ENCODE measurements around the gene TULP1. TPM values are rescaled to one million over a fixed set of nuclear protein-coding genes. Genes with fewer than 3 reads are reported as not detected.

Gene TULP1
- total RNA-seq, 6 experiments from 2014 or later = not detected

DNA sequence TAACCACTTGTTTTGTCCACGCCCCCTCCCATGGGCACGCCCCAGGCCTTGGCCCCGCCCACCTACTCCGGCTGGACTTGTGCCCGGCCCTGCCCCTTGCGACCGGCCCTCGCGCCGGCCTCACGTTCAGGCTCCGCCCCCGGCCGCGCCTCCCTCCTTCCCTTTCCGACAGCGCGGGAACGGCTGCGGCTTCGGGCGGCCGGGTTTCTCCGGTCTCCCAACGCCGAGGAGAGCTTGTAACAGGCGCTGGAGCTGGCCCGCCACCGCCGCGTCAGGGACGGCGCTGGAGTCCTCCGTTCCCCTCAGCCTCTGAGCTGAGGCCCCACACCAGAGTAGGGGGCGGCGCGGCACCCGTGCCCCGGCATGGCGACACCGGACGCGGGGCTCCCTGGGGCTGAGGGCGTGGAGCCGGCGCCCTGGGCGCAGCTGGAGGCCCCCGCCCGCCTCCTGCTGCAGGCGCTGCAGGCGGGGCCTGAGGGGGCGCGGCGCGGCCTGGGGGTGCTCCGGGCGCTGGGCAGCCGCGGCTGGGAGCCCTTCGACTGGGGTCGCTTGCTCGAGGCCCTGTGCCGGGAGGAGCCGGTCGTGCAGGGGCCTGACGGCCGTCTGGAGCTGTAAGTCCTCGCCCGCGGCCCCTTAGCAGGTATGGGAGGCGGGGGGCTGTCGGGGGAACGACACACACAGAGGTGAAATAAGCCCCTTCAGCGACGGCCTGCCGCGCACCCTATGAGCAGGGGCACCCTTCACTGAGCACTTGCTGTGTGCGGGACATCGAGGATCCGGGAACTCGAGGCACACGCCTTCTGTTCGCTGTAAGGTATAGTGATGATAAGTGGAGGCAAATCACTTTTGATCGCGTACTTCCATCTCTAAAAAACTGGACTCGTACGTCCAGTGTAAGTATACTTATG, 60.3 kb downstream of the TULP1 start, which contains the start of gene FANCE:
Gene FANCE, plus strand, starts transcription at position 156 of the 908 bp plus-strand sequence. Its CDS starts 208 bp downstream, at position 364.
- Mint-ChIP-seq H3K27ac (peak within 1 kb of the TSS; percentile 47), H3K27me3 (ENCODE audit: insufficient read depth) (peaks cover 5% of the 10 kb centered on the region; the same call in 1 of the 2 replicates), H3K4me3 (peak within 1 kb of the TSS; percentile 87), H3K4me1 (ENCODE audit: low read depth) (peaks cover 34% of the 10 kb centered on the region), H3K9me3 (no peaks in the 10 kb centered on the region), H3K36me3 (ENCODE audit: low read depth) (0 out of 2 replicates have a peak, but pooled peaks cover 7% of the 10 kb centered on the region)
- DNase-seq = peak; percentile 84
- TF ChIP-seq, protein P1, sequence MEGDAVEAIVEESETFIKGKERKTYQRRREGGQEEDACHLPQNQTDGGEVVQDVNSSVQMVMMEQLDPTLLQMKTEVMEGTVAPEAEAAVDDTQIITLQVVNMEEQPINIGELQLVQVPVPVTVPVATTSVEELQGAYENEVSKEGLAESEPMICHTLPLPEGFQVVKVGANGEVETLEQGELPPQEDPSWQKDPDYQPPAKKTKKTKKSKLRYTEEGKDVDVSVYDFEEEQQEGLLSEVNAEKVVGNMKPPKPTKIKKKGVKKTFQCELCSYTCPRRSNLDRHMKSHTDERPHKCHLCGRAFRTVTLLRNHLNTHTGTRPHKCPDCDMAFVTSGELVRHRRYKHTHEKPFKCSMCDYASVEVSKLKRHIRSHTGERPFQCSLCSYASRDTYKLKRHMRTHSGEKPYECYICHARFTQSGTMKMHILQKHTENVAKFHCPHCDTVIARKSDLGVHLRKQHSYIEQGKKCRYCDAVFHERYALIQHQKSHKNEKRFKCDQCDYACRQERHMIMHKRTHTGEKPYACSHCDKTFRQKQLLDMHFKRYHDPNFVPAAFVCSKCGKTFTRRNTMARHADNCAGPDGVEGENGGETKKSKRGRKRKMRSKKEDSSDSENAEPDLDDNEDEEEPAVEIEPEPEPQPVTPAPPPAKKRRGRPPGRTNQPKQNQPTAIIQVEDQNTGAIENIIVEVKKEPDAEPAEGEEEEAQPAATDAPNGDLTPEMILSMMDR (IDR thresholded peaks at IDR 0.05) = no peak; the same call in 1 of the 2 replicates

DNA sequence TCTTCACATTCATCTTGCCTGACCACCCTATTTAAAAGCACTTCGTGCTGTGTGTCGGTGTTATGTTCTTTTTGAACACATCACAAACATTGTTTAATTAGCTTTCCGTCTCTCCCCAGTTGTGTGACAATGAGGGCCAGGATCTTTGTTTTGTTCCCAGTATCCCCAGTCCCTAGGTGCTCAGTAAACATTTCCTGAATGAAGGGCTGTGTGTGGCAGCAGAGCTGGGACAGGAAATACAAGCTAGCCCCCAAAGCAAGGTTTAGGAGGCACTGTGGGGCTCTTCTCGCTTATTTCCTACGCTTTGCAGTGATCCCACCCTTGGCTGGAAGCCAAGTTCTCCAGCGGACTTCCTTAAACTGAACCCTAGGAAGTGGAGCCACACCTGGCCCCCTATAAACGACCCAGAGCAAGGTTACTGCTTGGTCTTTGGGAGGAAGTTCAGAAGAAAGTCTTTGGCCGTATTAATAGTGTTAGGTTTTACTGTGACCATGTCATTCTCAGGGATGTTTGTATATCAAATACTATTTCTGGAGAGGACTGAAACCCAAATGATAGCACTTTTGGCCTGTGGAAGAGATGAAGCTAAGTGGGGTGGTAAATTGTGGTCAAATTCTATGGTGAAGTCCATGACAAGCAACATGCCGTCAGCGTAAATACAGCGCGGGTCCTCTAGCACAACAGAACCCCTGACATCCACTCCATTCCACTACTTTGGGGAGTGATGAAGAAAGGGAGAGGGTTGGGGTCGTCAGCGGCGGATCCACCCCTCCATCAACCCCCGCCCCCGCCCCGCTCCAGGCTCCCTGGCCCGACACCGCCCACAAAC, 61.1 kb downstream of the TULP1 start:
- Mint-ChIP-seq H3K27ac (no peak overlapping the region), H3K4me3 (peak overlapping the region; percentile 82), H3K27me3 (ENCODE audit: insufficient read depth) (peaks cover 5% of the 10 kb centered on the region; the same call in 1 of the 2 replicates), H3K9me3 (no peaks in the 10 kb centered on the region), H3K36me3 (ENCODE audit: low read depth) (0 out of 2 replicates have a peak, but pooled peaks cover 7% of the 10 kb centered on the region), H3K4me1 (ENCODE audit: low read depth) (peaks cover 34% of the 10 kb centered on the region)
- TF ChIP-seq, protein P1 (IDR thresholded peaks at IDR 0.05) = no peak
- no peak for DNase-seq

DNA sequence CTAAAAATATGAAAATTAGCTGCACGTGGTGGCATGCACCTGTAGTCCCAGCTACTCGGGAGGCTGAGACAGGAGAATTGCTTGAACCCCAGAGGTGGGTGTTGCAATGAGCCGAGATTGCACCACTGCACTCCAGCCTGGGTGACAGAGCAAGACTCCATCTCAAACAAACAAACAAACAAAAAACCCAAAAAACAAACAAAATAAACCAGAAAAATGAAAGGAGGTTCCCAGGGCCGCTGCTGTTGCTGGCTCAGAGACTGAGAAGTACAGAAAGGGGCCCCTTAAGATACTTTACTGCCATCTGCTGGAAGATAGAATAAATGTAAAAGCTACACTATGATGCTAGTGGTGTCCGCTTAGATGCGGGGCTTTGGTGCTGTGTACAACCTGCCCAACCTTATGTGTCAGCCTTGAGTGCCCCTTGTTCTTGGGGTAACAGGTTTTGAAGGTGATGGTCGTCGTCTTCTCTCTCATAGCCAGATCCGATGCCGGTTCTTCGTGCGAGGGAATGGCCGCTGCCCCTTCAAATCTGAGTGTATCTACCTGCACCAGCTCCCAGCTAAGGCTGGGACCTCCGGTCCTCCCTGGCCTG, 63.3 kb downstream of the TULP1 start:
- H3K27me3 Mint-ChIP-seq (ENCODE audit: insufficient read depth) = peaks cover 2% of the 10 kb centered on the region; the same call in 1 of the 2 replicates
- H3K4me3 Mint-ChIP-seq = no peak overlapping the region
- H3K36me3 Mint-ChIP-seq (ENCODE audit: low read depth) = no peaks in the 10 kb centered on the region
- peak; percentile 77 for DNase-seq
- H3K27ac Mint-ChIP-seq = no peak overlapping the region
- H3K9me3 Mint-ChIP-seq = no peaks in the 10 kb centered on the region
- H3K4me1 Mint-ChIP-seq (ENCODE audit: low read depth) = peaks cover 29% of the 10 kb centered on the region
- TF ChIP-seq, protein P1 (IDR thresholded peaks at IDR 0.05) = peak; percentile 87

DNA sequence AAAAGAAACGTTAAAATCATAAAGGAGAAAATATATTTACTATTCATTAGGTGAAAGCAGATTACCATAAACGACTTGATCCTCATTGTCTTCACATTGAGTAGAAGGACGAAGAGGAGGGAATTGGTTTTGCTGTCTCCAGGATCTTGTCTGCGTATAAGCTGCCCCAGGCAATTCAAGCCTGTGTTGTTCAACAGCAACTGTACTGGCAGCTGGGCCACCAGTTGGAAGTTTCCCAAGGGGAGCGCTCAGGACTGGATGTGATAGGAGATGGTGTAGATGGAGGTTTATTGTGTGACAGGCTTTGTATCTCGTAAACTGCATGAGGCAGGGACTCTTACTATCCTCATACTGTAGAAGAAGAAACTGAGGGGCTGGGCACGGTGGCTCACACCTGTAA, 64.5 kb downstream of the TULP1 start:
- TF ChIP-seq, protein P1 (IDR thresholded peaks at IDR 0.05) = no peak
- no peak overlapping the region for H3K4me3 Mint-ChIP-seq
- no peak overlapping the region for H3K27ac Mint-ChIP-seq
- peaks cover 17% of the 10 kb centered on the region for H3K4me1 Mint-ChIP-seq (ENCODE audit: low read depth)
- H3K36me3 Mint-ChIP-seq (ENCODE audit: low read depth) = no peaks in the 10 kb centered on the region
- H3K9me3 Mint-ChIP-seq = no peaks in the 10 kb centered on the region
- DNase-seq = no peak
- H3K27me3 Mint-ChIP-seq (ENCODE audit: insufficient read depth) = peaks cover 2% of the 10 kb centered on the region; the same call in 1 of the 2 replicates

Small RNAs within 50 kb of the gene (microRNA-seq; reads per million reads assigned to microRNA genes)
- 5.4 reads per million for gene MIR7111

Other genes with a start within 250 kb of the TULP1 start
- 1 to 10 TPM; 2.8 to 4.8 (median 3.6) TPM for gene DEF6, start 215.1 kb downstream of the TULP1 start, total RNA-seq (2021; fragmentation: NEBNext Ultra II Directional; extraction: Animal tissue kit (Norgen Biotek cat#: 25700))
- gene PPARD, start 170.3 kb downstream of the TULP1 start, total RNA-seq (2021; fragmentation: NEBNext Ultra II Directional; extraction: Animal tissue kit (Norgen Biotek cat#: 25700)) = 10 to 100 TPM; 39.0 to 46.4 (median 41.2) TPM
- 10 to 100 TPM in 1 of 6 experiments, 1 to 10 TPM in 5; 7.2 to 10.7 (median 9.2) TPM for gene FANCE, start 60.6 kb downstream of the TULP1 start, total RNA-seq (2021; fragmentation: NEBNext Ultra II Directional; extraction: Animal tissue kit (Norgen Biotek cat#: 25700))
- 1,000 to 10,000 TPM; 1,220 to 1,355 (median 1,285) TPM for gene RPL10A, start 44.5 kb downstream of the TULP1 start, total RNA-seq (2021; fragmentation: NEBNext Ultra II Directional; extraction: Animal tissue kit (Norgen Biotek cat#: 25700))
- gene TEAD3, start 15.8 kb downstream of the TULP1 start, total RNA-seq (2021; fragmentation: NEBNext Ultra II Directional; extraction: Animal tissue kit (Norgen Biotek cat#: 25700)) = 10 to 100 TPM; 34.2 to 39.5 (median 36.5) TPM
- 10 to 100 TPM in 5 of 6 experiments, 1 to 10 TPM in 1; 7.6 to 12.9 (median 11.8) TPM for gene FKBP5, start 176.0 kb upstream of the TULP1 start, total RNA-seq (2021; fragmentation: NEBNext Ultra II Directional; extraction: Animal tissue kit (Norgen Biotek cat#: 25700))
- gene ARMC12, start 224.1 kb upstream of the TULP1 start, total RNA-seq (2021; fragmentation: NEBNext Ultra II Directional; extraction: Animal tissue kit (Norgen Biotek cat#: 25700)) = under 1 TPM in 4 of 6 experiments, not detected in 2; 0.17 to 0.33 (median 0.27) TPM